Stromal cell of bone marrow (primary cell): ENCODE measurements around the gene KRTAP20-4.

Experiments
- DNase-seq: peaks from one replicate; pipeline ENCODE4 v3.0.0-alpha.2; 2012; ENCODE audit warnings: low read depth

Gene KRTAP20-4

GRCh38 chr21:30652891-30653290 lies 32.5 kb downstream of the KRTAP20-4 start:
- DNase-seq = no peak

GRCh38 chr21:30668776-30669175 lies 48.3 kb downstream of the KRTAP20-4 start:
- DNase-seq = no peak
